AG04450 (cell line): ENCODE measurements around the gene KRTAP5-6. TPM values are rescaled to one million over a fixed set of nuclear protein-coding genes. Genes with fewer than 3 reads are reported as not detected.

ENCODE experiments used
- CTCF ChIA-PET: fragments of 300-600, 350-600 bp; formaldehyde crosslinking; extraction: SDS; loops from one replicate; lab custom pipeline; 2022; ENCODE audit warnings: antibody characterized with exemption, inconsistent platforms; lab: Charles Lee
- POLR2A ChIA-PET: fragments of 350-600 bp; formaldehyde crosslinking; extraction: SDS; loops from one replicate; lab custom pipeline; 2021; ENCODE audit warnings: antibody characterized with exemption, inconsistent platforms; lab: Yijun Ruan, JAX
- DNase-seq: peaks from one replicate; pipeline ENCODE4 v3.0.0-alpha.2; 2011; ENCODE audit warnings: low read depth, low spot score
- H3K27ac ChIP-seq: one replicate; pipeline ENCODE4 v1.5.1; 2012; ENCODE audit warnings: low read depth, low read length, control low read depth
- H3K27me3 ChIP-seq: one replicate; pipeline ENCODE4 v1.6.0; 2012; ENCODE audit warnings: low read length; ENCODE audit not compliant: control insufficient read depth, insufficient read depth
- H3K4me3 ChIP-seq: 2 replicates; pipeline ENCODE4 v1.5.1; 2011; ENCODE audit warnings: mild to moderate bottlenecking, low read depth, low read length, control low read depth
- H3K9me3 ChIP-seq: 2 replicates; pipeline ENCODE4 v1.5.1; 2012; ENCODE audit warnings: low read length; ENCODE audit not compliant: control insufficient read depth, insufficient read depth
- CTCF ChIP-seq: IDR thresholded peaks from 2 replicates; pipeline ENCODE4 v1.5.1; 2011; ENCODE audit warnings: low read depth, low read length, control low read depth, inconsistent platforms
- polyA plus RNA-seq: library from polyadenylated mRNA; depleted of rRNA; stranded (reverse); fragments of >200 nt; gene quantifications from 2 replicates; pipeline ENCODE4 v1.2.3, GENCODE V29; 2011

The KRTAP5-6 gene
- polyA plus RNA-seq, 1 experiment, result not detected

DNA sequence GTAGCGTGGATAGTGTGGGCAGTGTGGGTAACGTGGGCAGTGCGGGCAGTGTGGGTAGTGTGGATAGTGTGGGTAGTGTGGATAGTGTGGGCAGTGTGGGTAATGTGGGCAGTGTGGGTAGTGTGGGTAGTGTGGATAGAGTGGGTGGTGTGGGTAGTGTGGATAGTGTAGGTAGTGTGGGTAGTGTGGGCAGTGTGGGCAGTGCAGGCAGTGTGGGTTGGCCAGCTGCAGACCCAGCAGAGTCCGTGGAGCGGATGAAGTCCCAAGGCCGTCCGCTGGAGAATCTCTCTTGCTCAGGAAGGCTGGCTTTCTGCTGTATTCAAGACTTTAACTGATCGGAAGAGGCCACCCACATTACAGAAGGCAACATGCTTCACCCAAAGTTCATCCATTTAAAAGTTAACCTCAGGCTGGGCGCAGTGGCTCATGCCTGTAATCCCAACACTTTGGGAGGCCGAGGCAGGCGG, 26.1 kb upstream of the KRTAP5-6 start:
- Histone ChIP-seq H3K4me3 (no peak overlapping the region), H3K27me3 (peaks cover 45% of the 10 kb centered on the region), H3K27ac (no peak overlapping the region), H3K9me3 (no peaks in the 10 kb centered on the region; the same call in 1 of the 2 replicates)
- ChIA-PET CTCF (interaction anchor here (2.2 to 2.6 kb wide), 2 partner anchors 18 to 23 kb away, joined by 8 to 9 read pairs; no protein-coding TSS in a partner anchor), POLR2A (no interaction called here)
- DNase-seq, result no peak
- no peak for TF ChIP-seq CTCF

- no peaks in the 10 kb centered on the region; the same call in 1 of the 2 replicates for H3K9me3 ChIP-seq
- ChIA-PET POLR2A (no interaction called here), CTCF (interaction anchor here (2.2 to 2.6 kb wide), 2 partner anchors 19 to 22 kb away, joined by 8 to 9 read pairs; no protein-coding TSS in a partner anchor)
- H3K27me3 ChIP-seq, result peaks cover 46% of the 10 kb centered on the region
- no peak overlapping the region for H3K27ac ChIP-seq
- no peak for DNase-seq
- H3K4me3 ChIP-seq, result no peak overlapping the region
- no peak for TF ChIP-seq CTCF
Observed at GRCh38 chr11:1671658-1672057, 25.3 kb upstream of the KRTAP5-6 start.

DNA sequence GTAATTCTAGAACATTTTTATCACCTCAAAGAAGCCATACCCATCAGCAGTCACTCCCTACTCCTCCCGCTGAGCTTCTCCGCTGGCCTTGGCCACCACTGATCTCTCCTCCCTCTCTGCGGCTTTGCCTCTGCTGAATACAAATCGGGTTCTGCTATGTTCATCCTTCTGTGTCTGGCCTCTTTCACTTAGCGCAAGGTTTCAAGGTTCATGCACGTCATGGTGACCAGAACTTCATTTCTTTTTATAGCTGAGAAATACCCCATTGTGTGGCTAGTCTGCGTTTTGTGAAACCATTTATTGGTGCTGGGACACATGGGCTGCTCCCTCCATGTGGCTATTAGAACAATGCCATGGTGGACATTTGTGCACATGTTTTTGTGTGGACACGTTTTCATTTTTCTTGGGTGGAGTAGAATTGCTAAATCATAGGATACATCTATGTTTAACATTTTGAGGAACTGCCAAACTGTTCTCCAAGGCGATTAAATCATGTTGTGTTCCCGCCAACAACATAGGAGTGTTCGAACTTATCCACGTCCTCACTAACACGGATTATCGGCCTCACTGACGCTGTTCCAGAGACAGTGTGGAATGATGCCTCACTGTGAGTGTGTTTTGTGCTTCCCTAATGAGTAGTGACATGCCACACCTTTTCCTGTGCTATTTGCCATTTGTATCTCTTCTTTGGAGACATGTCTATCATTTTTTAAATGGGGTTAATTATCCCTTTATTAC, 24.2 kb upstream of the KRTAP5-6 start:
- H3K27ac ChIP-seq, result no peak overlapping the region
- H3K9me3 ChIP-seq, result no peaks in the 10 kb centered on the region; the same call in 1 of the 2 replicates
- ChIA-PET POLR2A (no interaction called here), CTCF (interaction anchor here (2.2 to 3.7 kb wide), 3 partner anchors 20 to 21 kb away, joined by 8 to 20 read pairs (median 9); no protein-coding TSS in a partner anchor)
- no peak for TF ChIP-seq CTCF
- peaks cover 48% of the 10 kb centered on the region for H3K27me3 ChIP-seq
- no peak for DNase-seq
- H3K4me3 ChIP-seq, result no peak overlapping the region

DNA sequence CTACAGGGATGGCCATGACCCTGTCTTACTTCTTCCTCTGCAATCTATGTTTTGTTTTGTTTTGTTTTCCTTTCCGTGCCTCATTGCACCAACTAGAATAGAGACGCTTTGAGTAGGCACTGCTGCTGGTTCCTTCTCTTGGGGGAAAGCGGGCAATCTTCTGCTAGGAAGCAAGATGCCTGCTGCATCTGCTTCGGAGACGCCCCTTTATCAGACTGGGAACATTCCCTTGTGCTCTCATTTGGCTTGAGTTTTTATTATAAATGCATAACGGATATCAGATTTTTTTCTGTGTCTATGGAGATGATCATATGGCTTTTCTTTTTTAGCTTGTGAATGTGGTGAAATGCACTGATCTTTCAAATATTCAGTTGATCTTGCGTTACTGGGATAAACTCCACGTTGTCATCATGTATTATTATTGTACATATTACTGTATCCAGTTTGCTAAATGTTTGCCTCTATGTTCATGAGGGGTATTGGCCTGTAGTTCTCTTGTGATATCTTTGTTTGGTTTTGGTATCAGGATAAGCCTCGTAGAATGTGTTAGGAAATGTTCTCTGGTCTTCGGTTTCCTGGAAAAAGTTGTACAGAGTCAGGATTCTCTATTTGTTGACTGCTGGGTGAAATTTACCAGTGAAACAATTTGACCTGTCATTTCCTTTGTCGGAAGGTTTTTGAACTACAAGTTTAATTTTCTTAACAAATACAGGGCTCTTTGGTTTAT, 23.4 kb upstream of the KRTAP5-6 start:
- CTCF ChIA-PET, result interaction anchor here (2.6 to 3.7 kb wide), 2 partner anchors 20 to 21 kb away, joined by 9 to 20 read pairs; no protein-coding TSS in a partner anchor
- Histone ChIP-seq H3K4me3 (no peak overlapping the region), H3K27ac (no peak overlapping the region), H3K27me3 (peaks cover 41% of the 10 kb centered on the region), H3K9me3 (no peaks in the 10 kb centered on the region; the same call in 1 of the 2 replicates)
- DNase-seq, result no peak
- POLR2A ChIA-PET, result no interaction called here
- TF ChIP-seq CTCF, result no peak
